ENCODE results near the gene NSUN2. TPM values are rescaled to one million over a fixed set of nuclear protein-coding genes. Genes with fewer than 3 reads are reported as not detected.

NSUN2 gene
- total RNA-seq, 1 donor from 2014 or later: 30.8 TPM

- H3K9me3 ChIP-seq (ENCODE audit: control insufficient read depth in 3 of 3, low read length in 3 of 3): no peaks in the 10 kb centered on the region
- no peaks in the 10 kb centered on the region for H3K4me1 ChIP-seq (ENCODE audit: control insufficient read depth in 3 of 3, insufficient read depth in 3 of 3, low read length in 3 of 3)
- H3K4me3 ChIP-seq (ENCODE audit: low read length in 3 of 3): no peak overlapping the region
- no peak overlapping the region for H3K27ac ChIP-seq (ENCODE audit: low read depth, low read length)
- H3K36me3 ChIP-seq (ENCODE audit: control insufficient read depth in 3 of 3, insufficient read depth in 3 of 3, low read length in 3 of 3): peaks cover 58 to 84% (median 66%) of the 10 kb centered on the region in 3 donors
- no peaks in the 10 kb centered on the region for H3K27me3 ChIP-seq (ENCODE audit: control insufficient read depth in 3 of 3, insufficient read depth in 3 of 3, low read length in 3 of 3)
- no peak overlapping the region for H3K9ac ChIP-seq (ENCODE audit: low read depth in 1 of 3, low read length in 3 of 3)
Observed at GRCh38 chr5:6608016-6608415, 24.8 kb downstream of the NSUN2 start.

GRCh38 chr5:6607559-6607936, 25.3 kb downstream of the NSUN2 start:
- no peak overlapping the region for H3K4me3 ChIP-seq (ENCODE audit: low read length in 3 of 3)
- no peak overlapping the region for H3K9ac ChIP-seq (ENCODE audit: low read depth in 1 of 3, low read length in 3 of 3)
- no peaks in the 10 kb centered on the region for H3K4me1 ChIP-seq (ENCODE audit: control insufficient read depth in 3 of 3, insufficient read depth in 3 of 3, low read length in 3 of 3)
- peaks cover 58 to 82% (median 62%) of the 10 kb centered on the region in 3 donors for H3K36me3 ChIP-seq (ENCODE audit: control insufficient read depth in 3 of 3, insufficient read depth in 3 of 3, low read length in 3 of 3)
- no peaks in the 10 kb centered on the region for H3K9me3 ChIP-seq (ENCODE audit: control insufficient read depth in 3 of 3, low read length in 3 of 3)
- no peak overlapping the region for H3K27ac ChIP-seq (ENCODE audit: low read depth, low read length)
- no peaks in the 10 kb centered on the region for H3K27me3 ChIP-seq (ENCODE audit: control insufficient read depth in 3 of 3, insufficient read depth in 3 of 3, low read length in 3 of 3)

GRCh38 chr5:6606884-6607558, 25.8 kb downstream of the NSUN2 start:
- no peak overlapping the region for H3K9ac ChIP-seq (ENCODE audit: low read depth in 1 of 3, low read length in 3 of 3)
- H3K27me3 ChIP-seq (ENCODE audit: control insufficient read depth in 3 of 3, insufficient read depth in 3 of 3, low read length in 3 of 3): no peaks in the 10 kb centered on the region
- H3K4me3 ChIP-seq (ENCODE audit: low read length in 3 of 3): no peak overlapping the region
- peaks cover 61 to 82% (median 62%) of the 10 kb centered on the region in 3 donors for H3K36me3 ChIP-seq (ENCODE audit: control insufficient read depth in 3 of 3, insufficient read depth in 3 of 3, low read length in 3 of 3)
- no peaks in the 10 kb centered on the region for H3K9me3 ChIP-seq (ENCODE audit: control insufficient read depth in 3 of 3, low read length in 3 of 3)
- H3K27ac ChIP-seq (ENCODE audit: low read depth, low read length): no peak overlapping the region
- no peaks in the 10 kb centered on the region for H3K4me1 ChIP-seq (ENCODE audit: control insufficient read depth in 3 of 3, insufficient read depth in 3 of 3, low read length in 3 of 3)

- peaks cover 64 to 83% (median 67%) of the 10 kb centered on the region in 3 donors for H3K36me3 ChIP-seq (ENCODE audit: control insufficient read depth in 3 of 3, insufficient read depth in 3 of 3, low read length in 3 of 3)
- H3K27ac ChIP-seq (ENCODE audit: low read depth, low read length): no peak overlapping the region
- H3K4me1 ChIP-seq (ENCODE audit: control insufficient read depth in 3 of 3, insufficient read depth in 3 of 3, low read length in 3 of 3): no peaks in the 10 kb centered on the region
- no peaks in the 10 kb centered on the region for H3K9me3 ChIP-seq (ENCODE audit: control insufficient read depth in 3 of 3, low read length in 3 of 3)
- no peak overlapping the region for H3K4me3 ChIP-seq (ENCODE audit: low read length in 3 of 3)
- H3K27me3 ChIP-seq (ENCODE audit: control insufficient read depth in 3 of 3, insufficient read depth in 3 of 3, low read length in 3 of 3): no peaks in the 10 kb centered on the region
- no peak overlapping the region for H3K9ac ChIP-seq (ENCODE audit: low read depth in 1 of 3, low read length in 3 of 3)
Observed at GRCh38 chr5:6604946-6605345, 27.9 kb downstream of the NSUN2 start.

GRCh38 chr5:6604341-6604740, 28.5 kb downstream of the NSUN2 start:
- Histone ChIP-seq H3K9ac (ENCODE audit: low read depth in 1 of 3, low read length in 3 of 3) (no peak overlapping the region), H3K27ac (ENCODE audit: low read depth, low read length) (no peak overlapping the region), H3K4me3 (ENCODE audit: low read length in 3 of 3) (no peak overlapping the region), H3K27me3 (ENCODE audit: control insufficient read depth in 3 of 3, insufficient read depth in 3 of 3, low read length in 3 of 3) (no peaks in the 10 kb centered on the region), H3K9me3 (ENCODE audit: control insufficient read depth in 3 of 3, low read length in 3 of 3) (no peaks in the 10 kb centered on the region), H3K4me1 (ENCODE audit: control insufficient read depth in 3 of 3, insufficient read depth in 3 of 3, low read length in 3 of 3) (no peaks in the 10 kb centered on the region), H3K36me3 (ENCODE audit: control insufficient read depth in 3 of 3, insufficient read depth in 3 of 3, low read length in 3 of 3) (peaks cover 66 to 82% (median 69%) of the 10 kb centered on the region in 3 donors)

GRCh38 chr5:6603643-6604042, 29.2 kb downstream of the NSUN2 start:
- no peaks in the 10 kb centered on the region for H3K27me3 ChIP-seq (ENCODE audit: control insufficient read depth in 3 of 3, insufficient read depth in 3 of 3, low read length in 3 of 3)
- peaks cover 59 to 79% (median 66%) of the 10 kb centered on the region in 3 donors for H3K36me3 ChIP-seq (ENCODE audit: control insufficient read depth in 3 of 3, insufficient read depth in 3 of 3, low read length in 3 of 3)
- H3K4me3 ChIP-seq (ENCODE audit: low read length in 3 of 3): no peak overlapping the region
- no peak overlapping the region for H3K27ac ChIP-seq (ENCODE audit: low read depth, low read length)
- H3K9me3 ChIP-seq (ENCODE audit: control insufficient read depth in 3 of 3, low read length in 3 of 3): no peaks in the 10 kb centered on the region
- peaks cover 0 to 3% (median under 1%) of the 10 kb centered on the region in 3 donors for H3K4me1 ChIP-seq (ENCODE audit: control insufficient read depth in 3 of 3, insufficient read depth in 3 of 3, low read length in 3 of 3)
- H3K9ac ChIP-seq (ENCODE audit: low read depth in 1 of 3, low read length in 3 of 3): no peak overlapping the region

- no peak overlapping the region for H3K4me3 ChIP-seq (ENCODE audit: low read length in 3 of 3)
- no peak overlapping the region for H3K27ac ChIP-seq (ENCODE audit: low read depth, low read length)
- H3K9ac ChIP-seq (ENCODE audit: low read depth in 1 of 3, low read length in 3 of 3): no peak overlapping the region
- no peaks in the 10 kb centered on the region for H3K27me3 ChIP-seq (ENCODE audit: control insufficient read depth in 3 of 3, insufficient read depth in 3 of 3, low read length in 3 of 3)
- H3K4me1 ChIP-seq (ENCODE audit: control insufficient read depth in 3 of 3, insufficient read depth in 3 of 3, low read length in 3 of 3): peaks cover 0 to 15% (median 10%) of the 10 kb centered on the region in 3 donors
- H3K9me3 ChIP-seq (ENCODE audit: control insufficient read depth in 3 of 3, low read length in 3 of 3): no peaks in the 10 kb centered on the region
- H3K36me3 ChIP-seq (ENCODE audit: control insufficient read depth in 3 of 3, insufficient read depth in 3 of 3, low read length in 3 of 3): peaks cover 53 to 72% (median 66%) of the 10 kb centered on the region in 3 donors
Observed at GRCh38 chr5:6602441-6602840, 30.4 kb downstream of the NSUN2 start.

- Histone ChIP-seq H3K36me3 (ENCODE audit: control insufficient read depth in 3 of 3, insufficient read depth in 3 of 3, low read length in 3 of 3) (peaks cover 48 to 69% (median 65%) of the 10 kb centered on the region in 3 donors), H3K27ac (ENCODE audit: low read depth, low read length) (no peak overlapping the region), H3K27me3 (ENCODE audit: control insufficient read depth in 3 of 3, insufficient read depth in 3 of 3, low read length in 3 of 3) (no peaks in the 10 kb centered on the region), H3K9ac (ENCODE audit: low read depth in 1 of 3, low read length in 3 of 3) (no peak overlapping the region), H3K9me3 (ENCODE audit: control insufficient read depth in 3 of 3, low read length in 3 of 3) (no peaks in the 10 kb centered on the region), H3K4me1 (ENCODE audit: control insufficient read depth in 3 of 3, insufficient read depth in 3 of 3, low read length in 3 of 3) (peaks cover 0 to 15% (median 10%) of the 10 kb centered on the region in 3 donors), H3K4me3 (ENCODE audit: low read length in 3 of 3) (no peak overlapping the region)
Observed at GRCh38 chr5:6601816-6602215, 31.0 kb downstream of the NSUN2 start.

- Histone ChIP-seq H3K27me3 (ENCODE audit: control insufficient read depth in 3 of 3, insufficient read depth in 3 of 3, low read length in 3 of 3) (no peaks in the 10 kb centered on the region), H3K9ac (ENCODE audit: low read depth in 1 of 3, low read length in 3 of 3) (no peak overlapping the region), H3K9me3 (ENCODE audit: control insufficient read depth in 3 of 3, low read length in 3 of 3) (no peaks in the 10 kb centered on the region), H3K27ac (ENCODE audit: low read depth, low read length) (no peak overlapping the region), H3K4me1 (ENCODE audit: control insufficient read depth in 3 of 3, insufficient read depth in 3 of 3, low read length in 3 of 3) (peaks cover 0 to 15% (median 10%) of the 10 kb centered on the region in 3 donors), H3K36me3 (ENCODE audit: control insufficient read depth in 3 of 3, insufficient read depth in 3 of 3, low read length in 3 of 3) (peaks cover 45 to 72% (median 67%) of the 10 kb centered on the region in 3 donors), H3K4me3 (ENCODE audit: low read length in 3 of 3) (no peak overlapping the region)
Observed at GRCh38 chr5:6601271-6601670, 31.6 kb downstream of the NSUN2 start.

- no peaks in the 10 kb centered on the region for H3K27me3 ChIP-seq (ENCODE audit: control insufficient read depth in 3 of 3, insufficient read depth in 3 of 3, low read length in 3 of 3)
- H3K9ac ChIP-seq (ENCODE audit: low read depth in 1 of 3, low read length in 3 of 3): no peak overlapping the region
- H3K4me3 ChIP-seq (ENCODE audit: low read length in 3 of 3): no peak overlapping the region
- H3K27ac ChIP-seq (ENCODE audit: low read depth, low read length): no peak overlapping the region
- H3K36me3 ChIP-seq (ENCODE audit: control insufficient read depth in 3 of 3, insufficient read depth in 3 of 3, low read length in 3 of 3): peaks cover 40 to 61% (median 59%) of the 10 kb centered on the region in 3 donors
- no peaks in the 10 kb centered on the region for H3K9me3 ChIP-seq (ENCODE audit: control insufficient read depth in 3 of 3, low read length in 3 of 3)
- peaks cover 0 to 15% (median 10%) of the 10 kb centered on the region in 3 donors for H3K4me1 ChIP-seq (ENCODE audit: control insufficient read depth in 3 of 3, insufficient read depth in 3 of 3, low read length in 3 of 3)
Observed at GRCh38 chr5:6599739-6600138, 33.1 kb downstream of the NSUN2 start.

Measured in skeletal muscle tissue (tissue), 4 donors.